ENCODE data around the gene ZNF426. TPM values are rescaled to one million over a fixed set of nuclear protein-coding genes. Genes with fewer than 3 reads are reported as not detected.
"Not testable (repeated sequence)": the region's sequence is repeated elsewhere in the genome, so short reads cannot be mapped to it uniquely, and the experiment has no call there.

Gene ZNF426
- 10 to 100 TPM; 14.0 to 25.6 (median 15.1) TPM for total RNA-seq

GRCh38 chr19:9538183-9539058 lies at the start of gene ZNF426:
Gene ZNF426, minus strand, starts transcription at chr19:9538645. Its CDS starts 2,413 bp downstream, at chr19:9536232.
- TF ChIP-seq, protein P1, sequence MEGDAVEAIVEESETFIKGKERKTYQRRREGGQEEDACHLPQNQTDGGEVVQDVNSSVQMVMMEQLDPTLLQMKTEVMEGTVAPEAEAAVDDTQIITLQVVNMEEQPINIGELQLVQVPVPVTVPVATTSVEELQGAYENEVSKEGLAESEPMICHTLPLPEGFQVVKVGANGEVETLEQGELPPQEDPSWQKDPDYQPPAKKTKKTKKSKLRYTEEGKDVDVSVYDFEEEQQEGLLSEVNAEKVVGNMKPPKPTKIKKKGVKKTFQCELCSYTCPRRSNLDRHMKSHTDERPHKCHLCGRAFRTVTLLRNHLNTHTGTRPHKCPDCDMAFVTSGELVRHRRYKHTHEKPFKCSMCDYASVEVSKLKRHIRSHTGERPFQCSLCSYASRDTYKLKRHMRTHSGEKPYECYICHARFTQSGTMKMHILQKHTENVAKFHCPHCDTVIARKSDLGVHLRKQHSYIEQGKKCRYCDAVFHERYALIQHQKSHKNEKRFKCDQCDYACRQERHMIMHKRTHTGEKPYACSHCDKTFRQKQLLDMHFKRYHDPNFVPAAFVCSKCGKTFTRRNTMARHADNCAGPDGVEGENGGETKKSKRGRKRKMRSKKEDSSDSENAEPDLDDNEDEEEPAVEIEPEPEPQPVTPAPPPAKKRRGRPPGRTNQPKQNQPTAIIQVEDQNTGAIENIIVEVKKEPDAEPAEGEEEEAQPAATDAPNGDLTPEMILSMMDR (IDR thresholded peaks at IDR 0.05) = no peak
- peak in 1 of 2 donors; percentile 51 for TF ChIP-seq POLR2A (IDR thresholded peaks at IDR 0.05)
- H3K27ac ChIP-seq = peak within 1 kb of the TSS; percentile 92 to 97 (median 94)
- H3K9me3 ChIP-seq = no peaks in the 10 kb centered on the region
- peak within 1 kb of the TSS; percentile 53 to 86 (median 58) for H3K4me3 ChIP-seq (replicated peaks in 1 of 3)
- H3K27me3 ChIP-seq = no peaks in the 10 kb centered on the region
- DNase-seq = peak; percentile 82 to 86
- peaks cover 25 to 29% of the 10 kb centered on the region in 2 donors for H3K36me3 ChIP-seq
- peaks cover 6 to 11% of the 10 kb centered on the region in 2 donors for H3K4me1 ChIP-seq
- WGBS, 2 donors = 1 to 2% methylated on average over 40 to 49 of the region's 49 CpGs
- intact Hi-C loops (cut with DNase I) = no loop called here

GRCh38 chr19:9586764-9587163 lies 48.3 kb upstream of the ZNF426 start:
- DNase-seq = peak; percentile 77 to 81
- Histone ChIP-seq H3K27ac (no peak overlapping the region), H3K4me1 (peaks cover 4 to 15% of the 10 kb centered on the region in 2 donors), H3K9me3 (no peaks in the 10 kb centered on the region), H3K27me3 (no peaks in the 10 kb centered on the region), H3K36me3 (no peaks in the 10 kb centered on the region), H3K4me3 (replicated peaks in 1 of 3) (no peak overlapping the region)
- intact Hi-C loops (cut with DNase I) = no loop called here
- WGBS, 2 donors = 13 to 17% methylated on average over 7 of the region's 7 CpGs
- TF ChIP-seq POLR2A (IDR thresholded peaks at IDR 0.05) = no peak
- TF ChIP-seq, protein P1 (IDR thresholded peaks at IDR 0.05) = peak; percentile 42 to 72 (median 62)

DNA sequence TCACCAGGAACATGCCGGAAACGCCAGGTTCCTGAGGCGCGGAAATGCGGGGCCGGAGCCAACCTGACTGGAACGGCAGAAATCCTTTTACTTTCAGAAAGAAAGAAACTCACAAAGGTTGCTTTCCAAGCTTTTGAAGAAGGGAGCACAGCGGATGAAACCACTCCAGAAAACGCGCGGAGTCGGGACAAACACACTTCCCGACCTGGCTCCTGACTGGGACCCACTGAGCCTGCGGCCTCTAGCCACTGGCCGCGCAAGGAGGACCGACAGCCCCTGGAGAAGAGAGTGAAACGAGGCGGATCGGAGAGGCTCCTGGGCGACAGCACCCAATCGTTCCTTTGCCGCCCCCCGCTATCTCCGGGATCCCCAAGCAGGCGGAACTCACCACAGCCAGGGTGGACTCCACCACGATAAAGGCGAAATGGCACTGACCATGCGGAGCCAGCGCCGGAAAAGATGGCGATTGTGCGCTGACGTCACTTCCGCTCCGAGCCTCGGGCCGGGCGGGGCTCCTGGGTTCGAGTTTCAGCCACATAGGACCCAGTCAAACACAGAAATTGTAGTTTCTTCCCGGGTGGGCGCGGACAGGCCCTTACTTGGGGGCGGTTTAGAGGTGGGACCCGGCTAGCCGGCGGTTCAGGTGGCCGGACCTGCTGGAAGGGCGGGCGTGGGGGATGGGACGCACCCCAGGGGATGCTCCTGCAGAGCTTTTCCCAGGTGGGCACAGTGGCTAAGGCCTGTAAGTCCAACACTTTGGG lies 45.8 kb upstream of the ZNF426 start, which contains the start of gene ZNF121:
TSS of gene ZNF121 (minus strand) at position 432 of the 761 bp plus-strand sequence. CDS start 16,407 bp downstream, outside the sequence.
- no peaks in the 10 kb centered on the region for H3K9me3 ChIP-seq
- H3K4me3 ChIP-seq (replicated peaks in 1 of 3) = peak within 1 kb of the TSS; percentile 46 to 76 (median 71)
- peaks cover 0 to 1% of the 10 kb centered on the region in 2 donors for H3K36me3 ChIP-seq
- intact Hi-C loops (cut with DNase I) = no loop called here
- H3K27me3 ChIP-seq = no peaks in the 10 kb centered on the region
- H3K4me1 ChIP-seq = peaks cover 4 to 15% of the 10 kb centered on the region in 2 donors
- 0 to 1% methylated on average over 36 to 47 of the region's 51 CpGs for WGBS, 2 donors
- TF ChIP-seq, protein P1 (IDR thresholded peaks at IDR 0.05) = no peak
- TF ChIP-seq POLR2A (IDR thresholded peaks at IDR 0.05) = peak in 1 of 2 donors; percentile 63
- H3K27ac ChIP-seq = peak within 1 kb of the TSS; percentile 77 to 90 (median 89)
- DNase-seq = peak; percentile 82 to 85

- intact Hi-C loops (cut with DNase I); H3K4me3 ChIP-seq (replicated peaks in 1 of 3); H3K36me3 ChIP-seq; H3K27me3 ChIP-seq; DNase-seq; H3K27ac ChIP-seq; H3K9me3 ChIP-seq: not testable (repeated sequence)
- peaks cover 4 to 15% of the 10 kb centered on the region in 2 donors for H3K4me1 ChIP-seq
- 88 to 91% methylated on average over 13 of the region's 13 CpGs for WGBS, 2 donors
Measured at GRCh38 chr19:9582081-9582725, 43.8 kb upstream of the ZNF426 start.

DNA sequence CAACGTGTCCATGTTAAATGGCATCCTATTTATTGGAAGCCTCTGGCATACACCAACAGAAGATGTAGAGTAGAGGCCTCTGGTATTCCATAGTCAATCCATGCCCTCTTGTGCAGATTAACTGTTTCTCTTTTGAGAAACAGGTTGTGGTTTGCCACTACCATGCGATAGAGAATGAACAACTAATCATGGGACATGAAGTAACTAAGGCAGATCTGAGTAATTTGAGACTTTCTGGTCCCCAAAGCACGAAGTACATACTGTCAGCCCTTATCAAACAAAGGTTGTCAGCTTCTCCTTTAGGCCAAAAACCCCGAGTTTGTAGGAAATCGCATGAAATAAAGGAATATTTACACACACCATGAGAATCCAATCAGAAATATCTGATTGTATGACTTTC lies 42.3 kb upstream of the ZNF426 start:
- peaks cover 0 to 4% of the 10 kb centered on the region in 2 donors for H3K36me3 ChIP-seq
- intact Hi-C loops (cut with DNase I) = no loop called here

More for the DNA sequence above, 42.3 kb upstream of the ZNF426 start:
- H3K4me1 ChIP-seq = peaks cover 4 to 12% of the 10 kb centered on the region in 2 donors
- 87 to 95% methylated on average over 5 of the region's 5 CpGs for WGBS, 2 donors
- no peak overlapping the region for H3K4me3 ChIP-seq (replicated peaks in 1 of 3)
- no peak for DNase-seq
- no peaks in the 10 kb centered on the region for H3K27me3 ChIP-seq
- H3K27ac ChIP-seq = no peak overlapping the region
- TF ChIP-seq, protein P1 (IDR thresholded peaks at IDR 0.05) = no peak
- no peak for TF ChIP-seq POLR2A (IDR thresholded peaks at IDR 0.05)
- H3K9me3 ChIP-seq = no peaks in the 10 kb centered on the region

All from thyroid gland (tissue), 4 donors.